ENCODE measurements around the gene ISCU.
"Not testable (repeated sequence)": the region's sequence is repeated elsewhere in the genome, so short reads cannot be mapped to it uniquely, and the experiment has no call there.

ISCU gene

DNA sequence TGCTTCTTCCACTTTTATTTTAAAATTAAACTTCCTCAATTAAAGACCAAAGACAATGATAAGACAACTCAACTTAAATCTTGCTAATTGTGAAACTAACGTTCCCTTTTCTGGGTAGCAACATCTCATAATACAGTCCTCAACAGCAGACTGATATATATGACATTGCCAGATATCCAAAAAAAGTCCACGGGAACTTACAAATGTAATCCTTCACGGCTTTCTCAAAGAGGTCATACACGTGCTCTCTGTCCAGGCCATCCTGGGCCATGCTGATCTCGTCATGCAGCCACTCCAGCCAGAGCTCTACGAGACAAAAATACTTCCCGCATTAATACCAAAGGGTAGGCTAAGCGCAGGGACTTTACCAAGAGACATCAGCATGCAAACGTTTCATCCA is 14.7 kb upstream of the ISCU start:
- no peak for DNase-seq

DNA sequence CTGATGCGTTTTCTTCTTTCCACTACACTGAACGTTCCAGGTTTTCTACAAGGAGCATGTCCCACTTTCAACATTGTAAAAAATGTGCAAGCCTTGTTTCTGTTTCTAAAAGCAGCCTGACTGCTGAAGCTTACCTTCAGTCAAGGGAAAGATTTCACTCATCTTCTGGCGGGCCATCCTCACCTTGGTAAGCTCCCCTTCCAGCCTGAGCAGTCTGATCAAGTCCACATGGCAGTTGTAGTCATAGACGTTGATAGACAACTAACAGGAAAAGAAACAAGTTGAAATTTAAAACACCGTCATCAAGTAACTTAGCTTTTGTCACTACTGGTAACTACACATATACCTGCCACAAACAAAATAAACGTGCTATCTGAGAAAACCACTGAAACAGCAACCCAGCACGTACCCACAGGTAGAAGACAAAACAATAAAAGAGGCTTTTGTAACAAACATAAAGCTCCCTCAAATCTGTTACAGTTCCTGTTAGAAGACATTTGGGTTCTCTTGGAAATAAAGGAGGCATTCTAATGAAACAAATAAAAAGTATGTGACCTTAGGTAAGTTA is 13.4 kb upstream of the ISCU start:
- DNase-seq: no peak

DNA sequence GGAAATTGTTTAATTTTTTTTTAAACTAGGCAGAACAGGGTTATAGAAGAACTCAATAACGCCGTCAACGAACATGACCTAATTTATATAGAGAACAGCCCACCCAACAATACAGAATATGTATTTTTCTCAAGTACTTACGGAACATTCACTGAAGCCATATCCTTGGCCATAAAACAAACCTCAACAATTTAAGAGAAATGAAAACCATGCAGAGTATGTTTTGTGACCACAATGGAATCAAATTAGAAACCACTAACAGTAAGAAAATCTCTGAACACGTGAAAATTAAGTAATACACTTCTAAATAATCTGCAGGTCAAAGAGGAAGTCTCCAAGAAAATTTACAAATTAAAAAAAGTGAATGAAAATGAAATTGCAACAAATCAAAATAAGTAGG is 10.9 kb upstream of the ISCU start:
- no peak for DNase-seq

DNA sequence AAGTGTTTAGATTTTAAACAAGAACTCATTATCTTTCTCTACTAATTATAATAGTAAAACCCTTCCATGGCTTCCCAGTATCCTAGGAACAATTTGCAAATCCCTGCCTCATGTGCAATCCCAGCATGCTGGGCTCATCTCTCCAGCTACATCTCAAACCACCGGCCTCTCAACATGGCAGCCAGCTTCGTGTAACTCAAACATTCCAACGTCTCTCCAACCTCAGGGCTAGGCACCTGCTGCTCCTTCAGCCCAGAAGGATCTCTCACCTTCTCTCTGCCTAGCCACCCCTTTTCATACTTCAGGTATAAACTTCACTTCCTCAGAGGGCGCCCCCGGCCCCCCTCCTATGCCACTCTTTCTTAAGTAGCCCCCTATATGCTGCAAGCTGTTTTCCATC is 8.6 kb upstream of the ISCU start:
- no peak for DNase-seq

DNA sequence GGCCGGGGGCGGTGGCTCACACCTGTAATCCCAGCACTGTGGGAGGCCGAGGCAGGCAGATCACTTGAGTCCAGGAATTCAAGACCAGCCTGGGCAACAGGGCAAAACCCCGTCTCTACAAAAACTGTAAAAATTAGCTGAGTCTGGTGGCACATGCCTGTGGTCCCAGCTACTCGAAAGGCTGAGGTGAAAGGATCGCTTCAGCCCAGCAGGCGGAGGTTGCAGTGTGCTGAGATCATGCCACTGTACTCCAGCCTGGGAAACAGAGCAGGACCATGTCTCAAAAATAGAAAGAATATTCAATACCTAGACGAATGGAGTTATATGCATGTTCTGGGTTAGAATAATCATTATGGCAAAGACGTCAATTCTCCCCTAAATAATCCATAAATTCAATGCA is 7.0 kb upstream of the ISCU start:
- not testable (repeated sequence) for DNase-seq

DNA sequence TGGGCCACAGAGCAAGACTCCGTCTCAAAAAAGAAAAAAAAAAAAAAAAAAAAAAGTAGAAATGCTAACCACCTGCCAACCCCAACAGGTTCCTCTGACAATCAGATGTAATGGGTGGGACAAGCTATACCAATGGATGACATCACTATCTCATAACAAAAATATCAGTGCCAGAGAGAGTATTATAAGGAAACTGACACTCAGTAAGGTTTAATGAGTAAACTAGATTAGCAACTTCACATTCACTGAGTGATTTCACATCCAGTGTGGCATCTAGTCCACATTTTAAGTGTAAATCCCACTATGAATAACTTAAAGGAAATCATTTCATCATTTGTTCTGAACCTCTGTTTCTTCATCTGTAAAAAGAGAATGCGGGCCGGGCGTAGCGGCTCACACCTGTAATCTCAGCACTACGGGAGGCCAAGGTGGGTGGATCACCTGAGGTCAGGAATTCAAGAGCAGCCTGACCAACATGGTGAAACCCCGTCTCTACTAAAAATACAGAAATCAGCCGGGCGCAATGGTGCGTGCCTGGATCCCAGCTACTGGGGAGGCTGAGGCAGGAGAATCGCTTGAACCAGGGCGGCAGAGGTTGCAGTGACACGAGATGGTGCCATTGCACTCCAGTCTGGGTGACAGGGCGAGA is 3.3 kb upstream of the ISCU start:
- DNase-seq: no peak

DNA sequence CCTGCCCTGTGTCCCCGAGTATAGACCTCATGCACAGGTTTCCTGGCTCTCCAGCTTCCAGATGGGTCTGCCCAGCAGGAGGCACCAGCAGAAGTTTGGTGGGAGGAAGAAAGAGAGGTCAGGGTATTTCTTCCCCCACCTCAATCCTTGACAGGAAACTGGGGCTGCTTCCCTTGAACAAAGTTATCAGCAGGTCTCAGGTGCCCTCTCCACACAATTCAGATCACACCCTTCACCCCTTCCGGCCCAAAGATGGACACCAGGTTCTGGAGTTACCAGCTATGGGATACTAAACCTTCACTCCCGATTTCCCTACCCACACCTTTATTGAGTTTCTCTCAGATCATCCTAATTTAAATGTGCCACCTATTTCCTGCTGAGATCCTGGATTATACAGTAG is 2.6 kb upstream of the ISCU start:
- no peak for DNase-seq

DNA sequence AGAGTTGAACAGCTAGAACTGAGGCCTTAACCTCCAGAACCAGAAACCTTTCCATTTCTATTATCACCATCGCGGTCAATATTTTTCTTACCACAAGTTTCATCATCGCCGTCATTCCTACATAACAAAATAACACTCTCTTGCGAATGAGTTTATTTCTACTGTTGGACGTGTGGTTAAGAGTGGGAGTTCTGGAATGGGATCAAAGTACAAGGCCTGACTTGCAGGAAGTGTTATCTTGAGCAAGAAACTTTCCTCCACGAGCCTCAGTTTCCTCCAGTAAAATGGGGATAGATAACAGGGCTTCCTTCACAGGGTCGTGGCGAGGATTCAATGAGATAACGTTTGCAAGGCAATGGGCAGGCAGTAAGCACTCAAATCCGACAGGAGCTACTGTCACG is 2.1 kb upstream of the ISCU start:
- no peak for DNase-seq

DNA sequence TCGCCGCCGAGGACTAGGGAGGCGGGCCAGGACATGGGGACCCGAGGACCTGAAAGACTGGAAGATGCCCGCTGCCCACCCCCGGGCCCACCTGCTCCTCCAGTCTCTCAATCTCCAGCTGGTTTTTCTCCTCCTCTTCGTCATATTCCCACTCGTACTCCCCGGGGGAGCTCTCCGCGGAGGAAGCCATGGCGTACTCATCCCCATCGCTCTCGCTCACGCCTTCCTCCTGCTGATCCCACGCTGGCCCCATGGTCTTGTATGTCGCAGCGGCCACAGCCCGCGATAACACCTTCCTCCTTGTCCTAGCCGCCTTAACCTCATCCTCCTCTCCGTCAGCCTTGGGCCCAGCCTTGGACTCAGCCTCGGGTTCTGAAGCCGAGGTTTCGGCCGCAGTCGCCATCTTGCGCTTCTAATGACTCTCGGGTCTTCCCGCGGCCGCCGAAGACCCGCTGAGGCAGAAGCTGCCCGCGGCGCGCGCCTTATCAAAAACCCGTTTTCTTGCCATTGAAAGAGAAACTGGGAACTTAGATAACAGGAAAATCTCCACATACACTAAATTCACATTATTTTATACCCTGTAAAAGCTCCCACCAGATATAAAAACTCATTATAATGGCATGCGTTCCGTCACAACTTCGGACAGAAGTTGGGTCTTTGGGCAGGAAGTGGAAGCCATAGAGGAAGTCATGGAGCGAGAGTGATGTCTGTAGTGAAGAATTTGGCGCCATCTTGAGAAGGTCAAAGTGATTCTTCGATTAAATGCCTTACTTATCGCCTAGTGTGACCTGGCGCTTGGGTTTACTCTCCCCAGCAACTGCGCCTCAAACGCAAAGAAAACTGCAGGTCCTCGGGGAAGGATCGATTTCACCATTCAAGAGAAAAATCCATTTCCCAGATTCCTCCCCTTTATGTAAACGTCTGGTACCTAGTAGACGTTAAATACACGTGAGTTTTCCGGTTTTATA is 1.4 kb upstream of the ISCU start, which contains the start of gene SART3:
Gene SART3 (minus strand): TSS at position 422 of the 968 bp plus-strand sequence. CDS start 19 bp downstream, at position 403.
- peak; percentile 38 for DNase-seq

DNA sequence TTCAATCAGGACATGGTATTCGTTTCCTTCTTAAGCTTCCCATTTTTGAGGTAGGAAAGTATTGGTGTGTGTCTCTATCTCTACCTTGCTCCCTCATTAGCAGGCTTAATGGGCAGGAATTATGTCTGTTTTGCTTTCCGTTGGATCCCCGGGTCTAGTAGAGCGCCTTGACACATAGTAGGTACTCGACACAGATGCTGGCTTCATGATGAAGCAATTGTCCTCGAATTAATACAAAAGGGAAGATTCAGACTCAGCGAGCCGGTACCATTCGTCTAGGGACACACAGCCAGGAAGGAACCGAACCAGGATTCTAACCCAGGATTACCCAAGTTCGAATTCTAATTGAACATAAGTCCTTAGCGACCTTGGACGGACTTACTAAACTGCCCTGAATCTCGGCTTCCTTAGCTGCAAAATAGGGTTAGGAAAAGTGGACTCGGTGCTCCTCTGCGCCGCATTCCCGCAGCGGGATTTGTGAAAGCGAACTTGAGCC is 496 bp upstream of the ISCU start:
- no peak for DNase-seq

DNA sequence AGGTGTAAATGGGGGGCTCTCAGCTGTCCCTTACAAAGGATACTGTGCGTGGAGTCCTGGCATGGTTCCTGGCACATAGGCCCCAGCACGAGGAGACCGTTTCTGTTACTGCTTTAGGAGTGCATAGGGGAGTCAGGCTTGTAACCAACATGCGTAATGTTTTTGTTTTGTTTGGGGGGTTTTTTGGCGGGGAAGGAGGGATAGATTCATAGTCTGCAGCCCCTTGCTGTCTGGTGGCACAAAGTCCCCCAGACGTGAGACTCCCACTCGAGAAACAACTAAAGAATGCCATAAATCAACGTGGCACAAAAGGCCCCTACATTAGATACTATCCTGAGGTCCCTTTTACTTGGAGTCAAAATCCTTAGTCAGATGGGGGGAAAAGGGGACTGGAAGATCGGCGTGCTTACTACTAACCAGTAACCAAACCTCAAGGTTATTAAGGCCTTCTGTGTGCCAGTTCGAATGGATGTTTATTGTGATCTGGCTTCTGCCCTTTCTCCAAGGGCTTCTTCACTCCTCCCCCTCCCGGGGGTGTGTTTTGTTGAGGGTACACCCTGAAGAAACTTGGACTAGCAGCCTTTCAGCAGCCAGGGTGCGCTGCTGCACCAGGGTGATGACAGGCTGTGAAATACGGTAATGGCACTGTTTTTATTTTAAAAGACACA is 874 bp downstream of the ISCU start:
- peak; percentile 19 for DNase-seq

DNA sequence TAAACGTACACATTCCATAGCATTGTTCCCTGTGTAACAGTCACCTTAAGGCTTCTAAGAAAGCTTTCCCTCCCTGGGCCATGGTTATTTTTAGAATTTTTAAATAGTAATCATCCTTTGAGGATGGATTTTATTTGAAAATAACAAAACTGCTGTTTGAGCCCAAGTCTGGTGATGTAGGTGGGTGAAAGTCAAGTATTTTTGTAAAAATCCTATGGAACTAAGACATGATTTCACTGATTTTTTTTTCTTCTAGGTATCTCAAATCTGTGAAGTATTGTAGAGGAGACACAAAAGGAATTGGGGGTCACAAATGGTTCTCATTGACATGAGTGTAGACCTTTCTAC is 1.4 kb downstream of the ISCU start:
- no peak for DNase-seq

DNA sequence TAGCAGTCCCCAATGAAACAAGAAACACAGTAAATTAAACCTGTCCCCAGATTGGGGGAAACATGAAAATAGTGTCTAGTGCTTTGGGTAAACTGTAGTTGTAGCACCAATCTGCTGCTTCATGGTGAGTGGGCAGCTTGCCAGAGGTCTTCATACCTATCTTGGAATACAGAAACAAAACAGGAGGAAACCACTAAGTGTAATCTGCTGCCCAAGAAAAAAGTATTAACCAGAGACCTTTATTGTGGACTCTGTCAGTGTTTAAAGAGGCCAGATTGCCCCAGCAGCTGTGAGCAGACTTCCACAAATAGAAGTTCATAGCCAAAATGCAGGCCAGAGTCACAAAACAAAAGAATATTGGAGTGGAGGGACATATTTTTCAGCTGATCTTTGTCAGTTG is 2.3 kb downstream of the ISCU start:
- no peak for DNase-seq

DNA sequence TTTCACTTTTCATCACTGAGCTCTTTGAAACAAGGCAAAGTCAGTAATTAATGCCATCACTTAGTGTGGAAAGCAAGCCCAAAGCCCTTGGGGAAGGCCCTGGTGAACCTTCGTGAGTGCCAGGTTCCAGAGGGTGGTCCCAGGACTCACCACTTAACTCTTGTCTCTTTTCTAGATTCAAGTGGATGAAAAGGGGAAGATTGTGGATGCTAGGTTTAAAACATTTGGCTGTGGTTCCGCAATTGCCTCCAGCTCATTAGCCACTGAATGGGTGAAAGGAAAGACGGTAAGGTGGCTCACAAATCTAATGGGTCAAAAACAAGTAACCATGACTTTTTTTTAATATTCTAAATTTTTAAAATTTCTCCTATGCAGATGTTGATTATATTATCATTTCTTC is 2.8 kb downstream of the ISCU start:
- DNase-seq: no peak

DNA sequence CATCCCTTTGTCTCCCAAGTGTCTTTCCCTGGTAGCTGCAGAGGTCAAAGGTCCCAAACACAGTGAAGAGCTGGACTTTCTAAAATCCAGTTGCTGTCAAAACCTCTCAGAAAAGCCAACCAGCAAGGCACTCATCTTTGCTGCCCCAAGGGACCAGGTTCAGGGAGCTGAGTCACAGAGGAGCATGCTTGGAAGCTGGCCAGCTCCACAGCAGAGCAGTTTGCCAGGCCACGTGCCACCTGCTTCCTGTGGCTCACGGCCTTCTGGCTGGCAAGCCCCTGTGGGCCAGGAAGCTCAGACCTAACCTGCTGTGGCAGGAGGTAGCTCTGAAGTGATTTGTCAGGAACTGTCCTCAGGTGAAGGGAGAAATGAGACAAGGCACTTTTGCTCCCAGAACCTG is 3.6 kb downstream of the ISCU start:
- DNase-seq: no peak

DNA sequence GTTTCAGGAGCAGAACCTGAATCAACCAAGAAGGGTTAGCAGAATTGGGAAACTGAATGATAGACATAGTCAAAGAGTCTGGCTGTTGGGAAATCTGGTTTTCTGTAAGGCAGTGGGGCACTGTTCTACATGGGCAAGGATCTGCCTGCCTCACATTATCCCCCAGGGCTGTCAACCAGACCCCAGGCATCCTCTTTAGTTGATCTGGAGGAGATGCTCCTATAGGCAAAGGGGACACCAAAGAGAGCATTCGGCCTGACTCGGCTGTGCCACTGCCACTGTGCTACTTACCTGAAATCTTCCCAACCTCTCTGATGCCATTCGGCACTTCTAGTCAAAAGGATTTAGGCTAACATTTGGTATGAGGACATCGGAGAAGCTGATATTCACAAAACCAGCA is 4.1 kb downstream of the ISCU start:
- DNase-seq: no peak

DNA sequence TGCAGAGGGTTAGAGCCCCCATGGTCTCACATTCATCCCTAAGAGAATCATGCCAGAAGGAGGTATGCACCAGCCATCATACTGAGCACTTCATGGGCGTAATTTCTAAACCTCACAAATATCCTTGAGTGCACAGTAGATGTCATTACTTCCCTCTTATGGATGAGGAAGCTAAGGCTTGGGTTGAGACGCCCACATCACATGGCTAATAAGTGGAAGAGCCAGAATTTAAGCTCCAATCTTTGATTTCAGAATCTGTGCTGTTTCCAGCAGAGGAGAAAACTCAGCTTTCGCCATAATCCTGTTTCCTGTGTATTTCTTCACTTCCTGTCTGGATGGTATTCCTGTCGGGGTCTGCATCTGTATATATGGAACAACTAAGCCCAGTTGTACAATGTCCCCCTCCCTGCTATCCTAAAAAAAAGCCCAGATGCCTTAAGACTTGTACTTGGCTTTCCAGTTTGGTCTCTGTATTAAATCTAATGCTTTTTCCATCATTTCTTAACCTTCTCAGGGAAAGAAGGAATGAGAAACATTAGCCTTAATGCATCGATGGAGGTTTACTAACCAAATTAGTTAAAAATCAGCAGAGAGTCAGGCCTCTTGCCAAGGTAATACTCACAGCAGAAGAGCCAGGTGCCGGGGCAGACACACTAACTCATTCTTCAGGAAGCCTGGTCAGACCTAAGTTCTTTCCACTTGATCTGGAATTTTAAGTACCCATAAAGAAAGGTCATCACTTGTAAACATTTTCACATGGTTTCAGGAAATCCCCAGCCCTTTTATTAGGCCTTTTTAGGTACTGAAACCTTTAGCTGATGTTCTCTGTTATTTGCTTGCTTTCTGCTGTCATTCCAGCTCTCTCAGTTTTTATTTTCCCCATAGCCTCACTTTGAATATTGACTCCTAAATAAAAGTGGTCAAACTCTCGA is 5.3 kb downstream of the ISCU start:
- DNase-seq: no peak

DNA sequence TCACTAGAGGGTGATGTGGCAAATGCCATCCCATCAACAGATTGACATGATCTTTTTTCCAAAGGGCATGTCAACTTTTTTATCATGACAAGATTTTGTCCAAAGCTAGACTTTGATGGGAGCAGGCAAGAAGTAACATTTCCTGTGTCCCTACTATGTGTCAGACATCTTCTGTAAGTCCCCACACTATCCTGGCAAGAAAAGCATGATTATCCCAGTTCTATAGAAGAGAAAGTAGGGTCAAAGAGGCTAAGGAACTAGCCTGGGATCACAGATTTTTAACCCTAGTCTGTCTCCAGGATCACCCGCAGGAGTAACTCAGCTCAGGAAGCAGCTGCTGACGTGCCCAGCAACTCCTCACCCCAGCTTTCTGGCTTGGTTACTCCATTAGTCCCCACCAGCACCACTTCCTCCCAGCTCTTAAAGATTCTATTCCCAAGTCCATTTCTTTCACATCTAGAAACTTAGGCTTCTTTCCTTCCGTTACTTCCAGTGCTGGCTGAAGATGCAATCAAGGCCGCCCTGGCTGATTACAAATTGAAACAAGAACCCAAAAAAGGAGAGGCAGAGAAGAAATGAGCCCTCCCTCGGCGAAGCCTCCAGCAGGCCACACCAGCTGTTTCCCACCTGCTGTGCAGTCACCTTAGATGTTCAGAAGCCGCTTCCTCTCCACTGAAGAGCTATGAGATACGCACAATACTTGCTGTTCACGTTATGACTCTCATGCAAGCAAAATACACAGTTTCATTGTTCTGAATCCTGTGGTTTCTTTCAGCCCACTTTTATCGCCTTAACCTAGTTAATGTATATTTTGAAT is 6.2 kb downstream of the ISCU start:
- no peak for DNase-seq

DNA sequence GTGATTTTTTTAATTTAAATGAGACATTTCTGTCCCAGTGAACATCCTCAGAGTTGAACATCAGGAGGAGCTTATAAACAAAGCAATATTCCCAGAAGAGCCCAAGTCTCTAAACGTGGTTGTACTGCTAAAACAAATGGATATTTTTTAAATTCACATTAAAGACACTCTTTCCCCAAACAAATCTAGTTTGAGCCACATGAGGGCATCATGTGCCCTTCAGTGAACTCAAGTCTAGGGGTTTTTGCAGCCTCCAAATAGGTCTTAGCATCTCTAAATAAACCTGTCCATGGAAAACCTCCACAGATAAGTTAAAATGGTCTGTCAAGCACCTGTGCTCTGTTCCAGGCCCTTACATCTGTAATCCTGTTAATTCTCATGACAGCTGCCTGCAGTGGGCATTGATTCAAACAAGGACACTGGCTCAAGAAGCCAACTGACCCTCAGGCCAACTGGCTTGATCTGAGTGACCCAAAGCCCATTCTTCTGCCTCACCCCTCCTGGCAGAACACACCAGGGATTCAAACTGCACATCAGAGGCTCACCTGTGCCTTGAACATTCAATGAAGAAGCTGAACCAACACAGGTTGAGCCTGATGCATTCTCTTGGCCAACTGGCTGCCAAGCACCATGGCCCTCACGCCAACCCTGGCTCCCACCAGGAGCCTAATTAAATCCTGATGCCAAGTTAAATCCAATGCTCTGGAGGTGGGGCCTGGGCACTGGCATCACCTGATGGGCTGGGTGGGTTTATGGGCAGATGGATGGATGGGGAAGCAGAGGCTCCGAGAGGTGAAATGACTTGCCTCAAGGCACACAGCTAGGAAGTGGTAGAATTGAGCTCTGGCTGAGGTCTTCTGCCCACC is 8.6 kb downstream of the ISCU start:
- no peak for DNase-seq

DNA sequence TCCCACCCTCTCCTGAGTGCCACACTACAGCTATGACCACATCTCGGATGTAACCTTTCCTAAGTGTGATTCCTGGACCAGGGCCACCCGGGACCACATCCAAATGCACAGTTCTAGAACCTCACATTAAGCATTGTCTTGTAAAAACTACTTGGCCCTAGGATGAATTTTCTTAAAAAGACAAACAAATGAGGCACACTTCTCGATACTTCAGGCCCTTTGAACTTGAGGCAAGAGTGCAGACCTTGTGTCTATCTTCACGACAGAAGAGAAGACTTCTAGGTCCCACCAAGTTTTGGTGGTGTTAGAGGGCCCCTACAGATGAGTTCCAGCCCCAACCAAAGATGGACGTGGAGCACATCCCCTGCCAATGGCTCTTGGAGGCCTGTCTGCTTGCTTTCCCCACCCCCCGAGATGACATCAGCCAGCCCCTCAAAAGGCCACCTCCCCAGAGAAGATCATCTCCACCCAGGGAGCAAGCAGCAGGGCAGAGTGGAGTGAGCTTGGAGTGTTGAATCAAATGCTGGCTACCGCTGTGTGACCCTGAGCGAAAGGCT is 9.3 kb downstream of the ISCU start:
- DNase-seq: no peak
